ENCODE data around the gene CD83.
"Not testable (repeated sequence)": the region's sequence is repeated elsewhere in the genome, so short reads cannot be mapped to it uniquely, and the experiment has no call there.

The CD83 gene

DNA sequence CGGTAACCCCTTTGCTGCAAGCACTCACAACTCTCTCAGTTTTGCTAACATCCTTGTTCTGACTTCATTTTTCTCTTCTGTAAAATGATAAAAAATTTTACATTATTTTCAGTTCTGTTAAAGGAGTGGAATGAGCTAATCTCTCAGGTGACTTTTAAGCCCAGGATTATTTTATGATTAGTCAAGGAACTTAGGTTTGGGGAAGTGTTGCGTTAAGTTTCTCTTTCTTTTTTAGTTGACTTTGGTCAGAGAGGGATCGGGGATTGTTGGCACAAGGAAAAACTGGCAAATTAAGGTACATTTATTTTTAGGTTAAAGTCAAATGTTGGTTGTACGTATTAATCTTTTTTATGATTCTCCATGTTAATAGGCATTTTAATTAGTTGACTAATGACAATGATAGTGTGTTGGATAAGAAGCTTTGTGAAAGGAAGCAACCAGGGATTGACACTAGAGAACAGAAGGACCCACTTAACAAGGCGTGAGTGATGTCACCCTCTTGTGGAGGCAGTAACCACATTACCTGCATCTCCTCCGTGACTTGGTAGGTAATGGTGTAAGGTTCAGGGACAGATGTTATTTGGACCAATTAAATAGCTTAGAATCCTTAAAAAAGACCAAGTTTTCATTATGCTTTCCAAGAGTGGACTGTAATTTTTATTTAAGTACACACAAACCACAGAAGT, 31.6 kb downstream of the CD83 start:
- H3K27ac ChIP-seq: no peak overlapping the region
- no peaks in the 10 kb centered on the region for H3K36me3 ChIP-seq (replicated peaks)
- TF ChIP-seq, protein P1, sequence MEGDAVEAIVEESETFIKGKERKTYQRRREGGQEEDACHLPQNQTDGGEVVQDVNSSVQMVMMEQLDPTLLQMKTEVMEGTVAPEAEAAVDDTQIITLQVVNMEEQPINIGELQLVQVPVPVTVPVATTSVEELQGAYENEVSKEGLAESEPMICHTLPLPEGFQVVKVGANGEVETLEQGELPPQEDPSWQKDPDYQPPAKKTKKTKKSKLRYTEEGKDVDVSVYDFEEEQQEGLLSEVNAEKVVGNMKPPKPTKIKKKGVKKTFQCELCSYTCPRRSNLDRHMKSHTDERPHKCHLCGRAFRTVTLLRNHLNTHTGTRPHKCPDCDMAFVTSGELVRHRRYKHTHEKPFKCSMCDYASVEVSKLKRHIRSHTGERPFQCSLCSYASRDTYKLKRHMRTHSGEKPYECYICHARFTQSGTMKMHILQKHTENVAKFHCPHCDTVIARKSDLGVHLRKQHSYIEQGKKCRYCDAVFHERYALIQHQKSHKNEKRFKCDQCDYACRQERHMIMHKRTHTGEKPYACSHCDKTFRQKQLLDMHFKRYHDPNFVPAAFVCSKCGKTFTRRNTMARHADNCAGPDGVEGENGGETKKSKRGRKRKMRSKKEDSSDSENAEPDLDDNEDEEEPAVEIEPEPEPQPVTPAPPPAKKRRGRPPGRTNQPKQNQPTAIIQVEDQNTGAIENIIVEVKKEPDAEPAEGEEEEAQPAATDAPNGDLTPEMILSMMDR (IDR thresholded peaks at IDR 0.05; ENCODE audit: low read depth, low read length, missing control alignments): no peak
- H3K27me3 ChIP-seq (replicated peaks): no peaks in the 10 kb centered on the region
- in situ Hi-C loops (cut with HindIII; ENCODE audit: low pct_ligation_motif_present, low sequenced_read_pairs): no loop called here
- no peak overlapping the region for H3K4me3 ChIP-seq (ENCODE audit: low read depth, low read length)
- DNase-seq: no peak

DNA sequence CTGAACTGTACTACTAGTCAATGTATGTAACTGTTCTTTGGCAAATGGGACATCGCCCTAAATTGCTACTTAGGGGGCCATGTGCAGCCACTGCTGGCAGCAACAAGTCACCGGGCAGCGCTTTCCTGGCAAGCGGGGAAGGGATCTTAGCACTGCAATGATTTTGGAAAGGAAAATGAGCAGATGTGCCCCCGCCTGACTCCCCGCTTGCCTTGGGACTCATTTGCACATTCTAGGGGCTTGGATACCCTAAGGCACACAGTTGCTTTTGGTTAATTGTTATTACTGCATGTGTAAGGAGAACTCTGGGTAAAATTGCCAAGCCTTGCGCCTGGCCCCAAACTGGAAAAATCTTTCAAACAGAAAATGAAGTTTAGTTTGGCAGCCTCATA, 32.2 kb downstream of the CD83 start:
- in situ Hi-C loops (cut with HindIII; ENCODE audit: low pct_ligation_motif_present, low sequenced_read_pairs): no loop called here

DNA sequence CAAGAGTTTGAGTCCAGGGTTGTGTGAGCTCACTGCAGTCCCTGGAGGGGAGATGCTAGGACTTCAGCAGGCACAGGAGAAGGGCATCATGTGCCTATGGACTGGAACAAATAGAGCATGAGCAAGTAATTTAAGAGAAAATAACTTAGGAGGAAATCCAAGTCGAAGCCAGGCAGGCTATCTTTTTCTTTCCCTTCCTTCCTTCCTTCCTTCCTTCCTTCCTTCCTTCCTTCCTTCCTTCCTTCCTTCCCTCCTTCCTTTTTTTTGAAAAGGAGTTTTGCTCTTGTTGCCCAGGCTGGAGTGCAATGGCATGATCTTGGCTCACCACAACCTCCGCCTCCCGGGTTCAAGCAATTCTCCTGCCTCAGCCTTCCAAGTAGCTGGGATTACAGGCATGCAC, 33.7 kb downstream of the CD83 start:
- H3K36me3 ChIP-seq (replicated peaks); DNase-seq; in situ Hi-C loops (cut with HindIII; ENCODE audit: low pct_ligation_motif_present, low sequenced_read_pairs); H3K27ac ChIP-seq; H3K27me3 ChIP-seq (replicated peaks); H3K4me3 ChIP-seq (ENCODE audit: low read depth, low read length): not testable (repeated sequence)

More for the DNA sequence above, 32.2 kb downstream of the CD83 start:
- Histone ChIP-seq H3K4me3 (ENCODE audit: low read depth, low read length) (no peak overlapping the region), H3K36me3 (replicated peaks) (no peaks in the 10 kb centered on the region), H3K27me3 (replicated peaks) (no peaks in the 10 kb centered on the region), H3K27ac (no peak overlapping the region)
- no peak for DNase-seq
- TF ChIP-seq, protein P1 (IDR thresholded peaks at IDR 0.05; ENCODE audit: low read depth, low read length, missing control alignments): no peak

DNA sequence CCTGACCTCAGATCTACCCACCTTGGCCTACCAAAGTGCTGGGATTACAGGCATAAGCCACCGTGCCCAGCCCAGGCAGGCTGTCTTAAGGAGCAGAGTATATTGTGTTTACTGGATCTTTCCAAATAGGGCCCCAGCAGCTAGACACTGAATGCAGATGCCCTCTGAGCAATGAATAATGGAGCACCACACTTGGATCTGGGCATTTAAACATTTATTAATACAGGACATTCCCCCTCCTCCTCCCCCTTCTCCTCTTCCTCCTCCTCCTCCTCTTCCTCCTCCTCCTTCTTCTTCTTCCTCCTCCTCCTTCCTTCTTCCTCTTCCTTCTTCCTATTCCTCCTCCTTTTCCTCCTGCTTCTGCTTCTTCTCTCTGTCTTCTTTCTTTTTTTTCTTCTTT, 34.2 kb downstream of the CD83 start:
- no peak overlapping the region for H3K4me3 ChIP-seq (ENCODE audit: low read depth, low read length)
- in situ Hi-C loops (cut with HindIII; ENCODE audit: low pct_ligation_motif_present, low sequenced_read_pairs): no loop called here
- no peak for DNase-seq
- H3K27ac ChIP-seq: no peak overlapping the region
- no peaks in the 10 kb centered on the region for H3K27me3 ChIP-seq (replicated peaks)
- TF ChIP-seq, protein P1 (IDR thresholded peaks at IDR 0.05; ENCODE audit: low read depth, low read length, missing control alignments): no peak
- no peaks in the 10 kb centered on the region for H3K36me3 ChIP-seq (replicated peaks)

DNA sequence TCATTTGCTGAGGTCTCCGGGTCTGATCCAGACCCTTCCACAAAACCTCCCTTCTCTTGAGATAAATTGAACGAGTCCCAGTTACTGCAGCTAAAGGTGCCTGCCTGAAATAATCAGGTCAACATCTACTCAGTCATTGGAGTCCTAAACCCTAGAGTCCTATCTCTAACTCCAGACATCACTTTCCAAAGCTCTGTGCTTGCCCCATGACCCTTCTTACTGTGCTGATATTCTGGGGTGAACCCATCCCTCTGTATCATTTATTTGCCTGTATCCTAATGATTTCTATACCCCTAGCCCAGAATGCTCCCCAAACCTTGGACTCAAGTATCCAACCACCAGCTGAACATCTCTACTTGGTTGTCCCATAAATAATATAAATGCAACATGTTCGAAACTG, 35.7 kb downstream of the CD83 start:
- Histone ChIP-seq H3K36me3 (replicated peaks) (no peaks in the 10 kb centered on the region), H3K4me3 (ENCODE audit: low read depth, low read length) (no peak overlapping the region), H3K27ac (no peak overlapping the region), H3K27me3 (replicated peaks) (no peaks in the 10 kb centered on the region)
- no peak for DNase-seq
- in situ Hi-C loops (cut with HindIII; ENCODE audit: low pct_ligation_motif_present, low sequenced_read_pairs): no loop called here
- TF ChIP-seq, protein P1 (IDR thresholded peaks at IDR 0.05; ENCODE audit: low read depth, low read length, missing control alignments): no peak

DNA sequence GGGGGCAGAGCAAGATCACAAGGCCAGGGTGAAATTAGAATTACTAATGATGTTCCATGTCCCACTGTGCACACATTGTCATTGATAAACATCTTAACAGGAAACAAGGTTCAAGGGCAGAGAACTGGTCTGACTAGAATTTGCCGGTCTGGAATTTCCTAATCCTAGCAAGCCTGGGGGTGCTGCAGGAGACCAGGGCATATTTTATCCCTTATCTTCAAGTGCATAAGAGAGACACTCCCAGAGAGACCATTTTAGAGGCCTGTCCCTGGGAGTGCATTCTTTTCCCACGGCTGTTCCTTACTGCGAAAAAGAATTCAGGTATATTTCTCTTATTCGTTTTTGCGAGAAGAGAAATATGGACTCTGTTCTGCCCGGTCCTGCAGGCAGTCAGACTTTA, 41.5 kb downstream of the CD83 start:
- DNase-seq: no peak
- in situ Hi-C loops (cut with HindIII; ENCODE audit: low pct_ligation_motif_present, low sequenced_read_pairs): no loop called here
- TF ChIP-seq, protein P1 (IDR thresholded peaks at IDR 0.05; ENCODE audit: low read depth, low read length, missing control alignments): no peak
- Histone ChIP-seq H3K36me3 (replicated peaks) (no peaks in the 10 kb centered on the region), H3K27ac (no peak overlapping the region), H3K4me3 (ENCODE audit: low read depth, low read length) (no peak overlapping the region), H3K27me3 (replicated peaks) (no peaks in the 10 kb centered on the region)

Measured in brain microvascular endothelial cell (primary cell).